HG03135 (cell line): Measurements from ENCODE around the gene ZDHHC8.

Experiments used
- ATAC-seq: cut with Tn5 transposase; IDR thresholded peaks from one replicate; pipeline ENCODE4 v1.9.1; 2021; ENCODE audit warnings: mild to moderate bottlenecking, moderate library complexity; ENCODE audit not compliant: unreplicated experiment

The ZDHHC8 gene

GRCh38 chr22:20113551-20114310 lies 17.9 kb upstream of the ZDHHC8 start:
- ATAC-seq = no peak

GRCh38 chr22:20114506-20115475 lies 16.8 kb upstream of the ZDHHC8 start:
- no peak for ATAC-seq

- ATAC-seq = no peak
Measured at GRCh38 chr22:20115691-20116375, 15.8 kb upstream of the ZDHHC8 start, which contains the start of gene RANBP1. Gene RANBP1, plus strand, starts transcription at chr22:20116104. Its CDS starts 81 bp downstream, at chr22:20116185.

- peak; percentile 3 for ATAC-seq
Measured at GRCh38 chr22:20116376-20116950, 15.1 kb upstream of the ZDHHC8 start.

GRCh38 chr22:20116951-20117632 lies 14.5 kb upstream of the ZDHHC8 start, which contains the start of gene TRMT2A:
Gene TRMT2A, minus strand, starts transcription at chr22:20117226. Its CDS starts 320 bp downstream, at chr22:20116906.
- ATAC-seq = peak; percentile 58

GRCh38 chr22:20117633-20118299 lies 13.8 kb upstream of the ZDHHC8 start:
- ATAC-seq = peak; percentile 28

- ATAC-seq = no peak
Measured at GRCh38 chr22:20118300-20119020, 13.1 kb upstream of the ZDHHC8 start.

- no peak for ATAC-seq
Measured at GRCh38 chr22:20121856-20122415, 9.7 kb upstream of the ZDHHC8 start.

- ATAC-seq = no peak
Measured at GRCh38 chr22:20123366-20124082, 8.1 kb upstream of the ZDHHC8 start.

GRCh38 chr22:20124083-20124787 lies 7.4 kb upstream of the ZDHHC8 start:
- ATAC-seq = no peak

GRCh38 chr22:20125201-20126174 lies 6.1 kb upstream of the ZDHHC8 start:
- no peak for ATAC-seq

- ATAC-seq = no peak
Measured at GRCh38 chr22:20126284-20127029, 5.1 kb upstream of the ZDHHC8 start.

- no peak for ATAC-seq
Measured at GRCh38 chr22:20127318-20127868, 4.2 kb upstream of the ZDHHC8 start.

- ATAC-seq = no peak
Measured at GRCh38 chr22:20127869-20128618, 3.6 kb upstream of the ZDHHC8 start.

- no peak for ATAC-seq
Measured at GRCh38 chr22:20128619-20128901, 3.0 kb upstream of the ZDHHC8 start.
